SK-N-MC (cell line): ENCODE results near the gene PDP2.

Source experiments
- EZH2 ChIP-seq: fragments of 200-600 bp; sonication (generic); IDR thresholded peaks from one replicate; pipeline ENCODE4 v1.6.1; 2017; ENCODE audit warnings: antibody characterized with exemption
- POLR2AphosphoS5 ChIP-seq: IDR thresholded peaks from 2 replicates; pipeline ENCODE4 v1.6.1; 2012; ENCODE audit warnings: mild to moderate bottlenecking, low read depth, low read length, borderline replicate concordance

GRCh38 chr16:66847533-66848067, 32.7 kb upstream of the PDP2 start:
- TF ChIP-seq POLR2AphosphoS5 (no peak), EZH2 (no peak)
